GM21786 (cell line): ENCODE data around the gene ADPGK.
"Not testable (repeated sequence)": the region's sequence is repeated elsewhere in the genome, so short reads cannot be mapped to it uniquely, and the experiment has no call there.

Experiments
- ATAC-seq: cut with Tn5 transposase; IDR thresholded peaks from one replicate; pipeline ENCODE4 v1.9.1; 2021; ENCODE audit not compliant: unreplicated experiment

Gene ADPGK

DNA sequence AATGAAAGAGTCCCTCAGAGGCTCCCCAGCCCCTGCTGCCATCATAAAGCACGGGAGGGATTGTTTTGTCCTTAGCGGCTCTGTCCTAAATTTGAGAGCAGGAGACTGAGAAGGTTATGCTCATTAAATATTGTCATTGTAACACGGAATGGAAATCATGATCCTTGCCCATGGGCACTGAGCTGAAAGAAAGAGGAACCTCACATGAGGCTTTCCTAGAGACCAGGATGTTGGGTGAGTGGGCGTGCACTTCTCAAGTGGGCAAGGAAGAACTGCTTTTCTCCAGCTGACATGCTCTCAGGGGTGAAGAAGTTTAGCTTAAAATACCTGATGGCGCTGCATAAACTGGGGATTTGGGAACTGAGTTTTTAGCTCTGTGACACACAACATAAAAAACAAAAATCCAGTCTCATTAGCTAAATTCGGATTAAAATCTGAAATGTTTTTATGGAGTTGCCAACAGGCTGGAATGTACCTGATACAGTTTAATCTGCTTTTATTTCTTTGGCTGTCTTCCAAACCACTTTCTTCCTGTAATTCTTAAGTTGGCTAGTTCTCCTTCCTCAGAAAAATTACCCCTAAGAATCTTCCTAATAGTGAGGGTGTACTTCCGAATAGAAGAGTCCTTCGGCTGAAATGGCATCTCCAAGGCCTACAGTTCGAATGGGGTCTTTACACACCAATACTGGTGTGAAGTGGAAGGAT lies 31.7 kb downstream of the ADPGK start:
- no peak for ATAC-seq

- no peak for ATAC-seq
Measured at GRCh38 chr15:72749700-72750099, 33.9 kb downstream of the ADPGK start.

DNA sequence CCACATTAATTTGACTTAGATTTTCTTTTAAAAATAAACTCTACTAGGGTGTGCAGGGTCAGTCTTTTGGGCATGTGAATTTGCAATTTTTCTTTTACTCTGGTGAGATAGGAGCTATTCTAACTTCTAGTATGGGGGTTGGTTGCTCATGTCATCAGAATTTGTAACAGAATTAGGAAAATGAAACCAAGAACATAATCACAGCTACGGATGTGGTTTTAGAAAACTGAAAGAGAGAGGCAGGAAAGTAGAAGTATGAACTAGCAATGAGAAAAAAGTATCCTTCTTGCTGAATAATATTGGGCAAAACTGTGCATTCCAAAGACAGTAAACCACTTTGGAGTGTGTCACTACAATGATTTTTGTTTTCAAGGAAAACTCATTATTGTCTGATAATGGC lies 43.3 kb downstream of the ADPGK start:
- ATAC-seq, result peak; percentile 85

- ATAC-seq, result no peak
Measured at GRCh38 chr15:72737723-72738122, 45.8 kb downstream of the ADPGK start.

DNA sequence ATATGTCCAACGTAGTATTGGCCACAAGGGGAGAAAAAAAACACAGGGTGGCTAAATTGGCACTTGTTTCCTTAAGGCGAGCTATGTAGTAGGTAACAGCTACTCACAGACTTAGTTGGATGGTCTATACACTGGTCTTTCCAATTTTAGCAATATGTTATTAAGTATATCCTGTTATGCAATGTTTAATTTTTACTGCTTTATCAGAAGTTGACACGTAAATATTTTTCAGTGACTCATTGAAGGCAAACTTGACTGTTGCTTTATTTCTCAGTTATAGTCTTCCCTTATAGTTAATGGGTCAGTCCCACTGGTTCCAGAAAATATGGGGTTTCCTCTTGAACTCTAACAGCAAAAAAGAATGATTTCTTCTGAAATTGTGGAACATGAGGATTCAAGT lies 46.5 kb downstream of the ADPGK start:
- ATAC-seq, result no peak

- no peak for ATAC-seq
Measured at GRCh38 chr15:72735111-72735510, 48.4 kb downstream of the ADPGK start.

DNA sequence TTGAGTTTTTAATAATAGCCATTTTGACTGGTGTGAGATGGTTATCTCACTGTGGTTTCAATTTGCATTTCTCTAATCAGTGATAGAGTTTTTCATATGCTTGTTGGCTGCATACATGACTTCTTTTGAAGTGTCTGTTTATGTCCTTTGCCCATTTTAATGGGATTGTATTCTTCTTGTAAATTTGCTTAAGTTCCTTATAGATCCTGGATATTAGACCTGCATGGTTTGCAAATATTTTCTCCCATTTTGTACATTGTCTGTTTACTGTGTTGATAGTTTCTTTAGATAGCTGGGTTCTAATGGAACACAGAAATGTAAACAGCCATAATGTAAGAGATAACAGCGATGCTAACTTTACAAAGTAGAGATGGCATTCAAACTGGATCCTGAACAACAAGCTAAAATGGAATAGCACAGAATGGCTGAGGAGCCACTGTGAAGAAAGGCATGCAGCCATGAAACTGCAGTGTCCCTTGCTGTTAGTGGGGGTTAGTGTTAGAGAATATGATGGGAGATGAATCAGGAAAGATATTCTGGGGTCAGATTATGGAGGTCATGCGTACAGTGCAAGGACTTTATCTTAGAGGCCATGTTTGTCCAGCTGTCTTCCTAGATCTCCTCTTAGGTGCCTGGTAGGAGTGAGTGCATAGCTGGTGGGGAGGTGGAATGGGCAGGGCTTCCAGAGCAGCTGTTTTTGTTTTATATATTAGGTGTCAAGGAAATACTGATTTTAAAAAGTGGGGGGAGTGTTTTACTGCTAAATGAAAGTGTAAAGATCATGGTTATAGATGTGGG lies 49.4 kb downstream of the ADPGK start:
- ATAC-seq, result no peak

GRCh38 chr15:72732516-72732915 lies 51.0 kb downstream of the ADPGK start:
- no peak for ATAC-seq

DNA sequence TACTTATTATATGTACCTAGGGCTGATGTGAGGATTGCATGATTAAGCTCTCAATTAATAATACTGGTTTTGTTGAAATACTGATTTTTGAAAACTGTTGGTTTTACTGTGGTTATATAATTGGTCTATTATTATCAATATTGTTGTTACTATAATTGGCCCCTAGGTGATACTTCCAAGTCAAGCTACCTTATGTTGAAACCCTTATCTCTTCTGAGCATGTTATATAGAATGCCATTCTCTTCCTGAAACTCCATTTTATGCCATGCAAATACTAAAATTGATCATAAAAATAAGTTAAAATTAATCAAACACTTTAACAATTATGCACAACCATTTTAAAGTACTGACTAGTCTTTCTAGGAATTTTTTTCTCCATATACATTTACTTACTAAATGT lies 51.5 kb downstream of the ADPGK start:
- ATAC-seq, result no peak

- no peak for ATAC-seq
Measured at GRCh38 chr15:72728821-72729220, 54.7 kb downstream of the ADPGK start.

- not testable (repeated sequence) for ATAC-seq
Measured at GRCh38 chr15:72728249-72728648, 55.3 kb downstream of the ADPGK start.

DNA sequence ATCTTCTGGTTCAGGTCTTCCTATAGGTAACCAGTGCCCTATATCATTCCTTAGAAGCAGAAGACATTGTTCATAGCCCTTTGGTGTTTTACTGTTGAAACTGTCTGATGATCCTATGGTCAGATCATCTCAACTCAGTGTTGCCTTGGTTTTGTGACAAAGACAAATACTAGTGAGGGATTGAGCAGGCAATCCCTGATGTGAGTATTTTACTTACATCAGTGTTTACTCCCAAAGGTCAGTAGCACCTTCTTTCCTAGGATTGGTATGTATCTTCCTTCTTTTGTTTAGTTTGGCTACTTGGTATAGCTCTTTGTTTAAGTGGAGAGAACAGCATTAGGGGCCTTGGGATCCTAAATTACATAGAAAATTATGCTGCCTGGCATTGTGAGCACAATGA lies 56.4 kb downstream of the ADPGK start:
- ATAC-seq, result no peak

DNA sequence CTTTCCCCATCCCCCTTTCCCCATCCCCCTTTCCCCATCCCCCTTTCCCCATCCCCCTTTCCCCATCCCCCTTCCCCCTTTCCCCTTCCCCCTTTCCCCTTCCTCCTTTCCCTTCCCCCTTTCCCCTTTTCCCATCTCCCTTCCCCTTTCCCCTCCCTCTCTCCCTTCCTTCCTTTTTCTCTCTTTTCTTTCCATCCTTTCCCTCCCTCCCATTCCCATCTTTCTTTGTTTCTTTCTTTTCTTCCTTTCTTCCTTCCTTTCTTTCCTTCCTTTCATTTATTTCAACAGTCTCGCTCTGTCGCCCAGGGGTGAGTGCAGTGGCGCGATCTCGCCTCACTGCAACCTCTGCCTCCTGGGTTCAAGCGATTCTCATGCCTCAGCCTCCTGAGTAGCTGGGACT lies 57.7 kb downstream of the ADPGK start:
- ATAC-seq, result not testable (repeated sequence)

DNA sequence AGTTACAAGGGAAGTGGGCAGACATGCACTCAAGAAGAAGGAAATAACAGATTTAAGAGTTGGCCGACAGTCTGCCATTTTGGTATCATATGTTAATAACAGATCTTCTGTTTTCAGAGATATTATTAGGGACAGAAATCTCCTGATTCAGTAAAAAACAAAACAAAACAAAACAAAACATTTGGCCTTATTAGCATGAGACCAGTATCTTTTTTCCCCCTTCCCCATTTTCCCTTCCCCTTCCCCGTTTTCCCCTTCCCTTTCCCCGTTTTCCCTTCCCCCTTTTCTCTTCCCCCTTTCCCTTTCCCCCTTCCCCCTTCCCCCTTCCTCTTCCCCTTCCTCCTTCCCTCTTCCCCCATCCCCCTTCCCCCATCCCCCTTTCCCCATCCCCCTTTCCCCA lies 58.1 kb downstream of the ADPGK start:
- ATAC-seq, result no peak

GRCh38 chr15:72724028-72724427 lies 59.5 kb downstream of the ADPGK start:
- no peak for ATAC-seq

DNA sequence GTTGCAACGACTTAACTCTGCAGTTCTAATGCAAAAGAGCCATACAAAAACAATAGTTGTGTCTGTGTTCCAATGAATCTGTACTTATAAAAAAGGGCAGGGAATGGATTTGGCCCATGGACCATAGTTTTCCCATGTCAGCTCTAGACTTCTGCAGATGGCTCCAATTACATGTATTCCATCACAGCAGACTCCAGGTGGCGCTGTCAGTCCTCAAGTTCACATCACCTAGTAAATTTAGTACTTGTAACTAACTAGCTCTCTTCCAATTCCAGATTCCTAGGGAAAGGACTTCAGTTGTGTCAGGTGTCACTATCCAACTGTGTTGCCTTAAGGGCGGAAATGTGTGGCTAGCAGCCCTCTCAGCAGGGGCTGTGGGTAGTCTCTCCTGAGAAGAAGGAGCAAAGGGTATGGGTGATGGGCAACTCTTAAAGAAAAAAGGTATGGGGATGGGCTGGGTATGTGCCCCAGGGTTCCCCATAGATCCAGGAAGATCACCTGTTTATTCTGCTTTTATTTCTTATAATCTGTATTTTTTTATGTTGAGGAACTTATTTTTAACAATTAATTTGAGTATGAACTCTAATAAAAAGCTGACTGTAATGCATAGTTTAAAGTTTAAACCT lies 61.4 kb downstream of the ADPGK start:
- ATAC-seq, result no peak

GRCh38 chr15:72708551-72709303 lies 74.8 kb downstream of the ADPGK start:
- ATAC-seq, result not testable (repeated sequence)

DNA sequence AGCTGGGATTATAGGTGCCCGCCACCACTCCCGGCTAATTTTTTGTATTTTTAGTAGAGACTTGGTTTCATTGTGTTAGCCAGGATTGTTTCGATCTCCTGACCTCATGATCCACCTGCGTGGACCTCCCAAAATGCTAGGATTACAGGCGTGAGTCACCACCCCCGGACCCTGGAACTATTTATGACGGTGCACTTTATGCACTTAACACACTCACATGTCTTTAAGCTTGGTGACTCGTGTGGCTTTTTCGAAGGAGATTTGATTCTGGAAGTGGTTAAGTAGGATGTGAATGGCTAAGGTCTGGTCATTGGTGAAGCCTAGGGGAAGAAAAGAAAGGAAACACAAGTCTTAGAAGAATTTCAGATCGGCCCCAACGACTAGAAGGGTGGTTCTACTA lies 77.3 kb downstream of the ADPGK start:
- ATAC-seq, result no peak
